PFSK-1 (cell line): ENCODE measurements around the gene USP28.

Source experiments
- POLR2AphosphoS5 ChIP-seq: IDR thresholded peaks from 2 replicates; pipeline ENCODE4 v1.6.1; 2012; ENCODE audit warnings: low read depth, mild to moderate bottlenecking, control low read depth, low read length, moderate library complexity
- SIN3A ChIP-seq: IDR thresholded peaks from 2 replicates; pipeline ENCODE4 v1.6.1; 2012; ENCODE audit warnings: mild to moderate bottlenecking, low read length, moderate library complexity, borderline replicate concordance; ENCODE audit not compliant: insufficient read depth
- TAF1 ChIP-seq: IDR thresholded peaks from 2 replicates; pipeline ENCODE4 v1.6.1; 2012; ENCODE audit warnings: low read length, control low read depth, borderline replicate concordance; ENCODE audit not compliant: insufficient read depth
- TF ChIP-seq, protein P1 (sequence below), 2 experiments: IDR thresholded peaks; 2 replicates each; pipeline versions ENCODE4 v1.6.1 to v1.8.0; 2011 to 2012; ENCODE audit warnings: low read depth in 2 of 2, low read length in 2 of 2, control low read depth in 1 of 2, inconsistent platforms in 1 of 2, mild to moderate bottlenecking in 1 of 2, moderate library complexity in 1 of 2; ENCODE audit not compliant: insufficient read depth in 1 of 2

DNA sequence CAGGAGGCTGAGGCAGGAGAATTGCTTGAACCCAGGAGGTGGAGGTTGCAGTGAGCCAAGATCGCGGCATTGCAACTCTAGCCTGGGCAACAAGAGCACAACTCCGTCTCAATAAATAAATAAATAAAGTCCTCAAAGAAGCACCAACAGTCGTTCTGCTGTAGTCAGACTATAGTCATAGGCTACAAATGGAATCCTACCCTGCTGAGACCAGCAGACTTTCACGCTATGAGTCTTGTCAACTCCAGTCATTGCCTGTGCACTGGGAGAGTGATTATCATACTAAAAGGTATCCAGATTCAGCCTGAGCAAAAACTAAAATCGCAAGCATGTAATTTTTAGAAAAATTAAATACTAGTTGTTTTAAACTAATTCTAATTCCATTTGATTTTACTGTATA lies 19.6 kb downstream of the USP28 start:
- no peak for TF ChIP-seq POLR2AphosphoS5
- TF ChIP-seq, protein P1, sequence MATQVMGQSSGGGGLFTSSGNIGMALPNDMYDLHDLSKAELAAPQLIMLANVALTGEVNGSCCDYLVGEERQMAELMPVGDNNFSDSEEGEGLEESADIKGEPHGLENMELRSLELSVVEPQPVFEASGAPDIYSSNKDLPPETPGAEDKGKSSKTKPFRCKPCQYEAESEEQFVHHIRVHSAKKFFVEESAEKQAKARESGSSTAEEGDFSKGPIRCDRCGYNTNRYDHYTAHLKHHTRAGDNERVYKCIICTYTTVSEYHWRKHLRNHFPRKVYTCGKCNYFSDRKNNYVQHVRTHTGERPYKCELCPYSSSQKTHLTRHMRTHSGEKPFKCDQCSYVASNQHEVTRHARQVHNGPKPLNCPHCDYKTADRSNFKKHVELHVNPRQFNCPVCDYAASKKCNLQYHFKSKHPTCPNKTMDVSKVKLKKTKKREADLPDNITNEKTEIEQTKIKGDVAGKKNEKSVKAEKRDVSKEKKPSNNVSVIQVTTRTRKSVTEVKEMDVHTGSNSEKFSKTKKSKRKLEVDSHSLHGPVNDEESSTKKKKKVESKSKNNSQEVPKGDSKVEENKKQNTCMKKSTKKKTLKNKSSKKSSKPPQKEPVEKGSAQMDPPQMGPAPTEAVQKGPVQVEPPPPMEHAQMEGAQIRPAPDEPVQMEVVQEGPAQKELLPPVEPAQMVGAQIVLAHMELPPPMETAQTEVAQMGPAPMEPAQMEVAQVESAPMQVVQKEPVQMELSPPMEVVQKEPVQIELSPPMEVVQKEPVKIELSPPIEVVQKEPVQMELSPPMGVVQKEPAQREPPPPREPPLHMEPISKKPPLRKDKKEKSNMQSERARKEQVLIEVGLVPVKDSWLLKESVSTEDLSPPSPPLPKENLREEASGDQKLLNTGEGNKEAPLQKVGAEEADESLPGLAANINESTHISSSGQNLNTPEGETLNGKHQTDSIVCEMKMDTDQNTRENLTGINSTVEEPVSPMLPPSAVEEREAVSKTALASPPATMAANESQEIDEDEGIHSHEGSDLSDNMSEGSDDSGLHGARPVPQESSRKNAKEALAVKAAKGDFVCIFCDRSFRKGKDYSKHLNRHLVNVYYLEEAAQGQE (IDR thresholded peaks at IDR 0.05; ENCODE audit: insufficient read depth in 1 of 2, low read depth in 2 of 2, low read length in 2 of 2), result no peak
- no peak for TF ChIP-seq TAF1
- TF ChIP-seq SIN3A, result no peak
